ENCODE data around the gene RALGDS.

GRCh38 chr9:133066181-133066983 lies 54.7 kb downstream of the RALGDS start:
- TF ChIP-seq CTCF (optimal IDR thresholded peaks at IDR 0.05 in 1 of 3, IDR thresholded peaks at IDR 0.05 in 1 of 3, conservative IDR thresholded peaks at IDR 0.05 in 1 of 3; ENCODE audit: extremely low read depth in 1 of 3, insufficient read depth in 2 of 3, low read length in 3 of 3) (no peak), EZH2 (IDR thresholded peaks at IDR 0.05; ENCODE audit: low read length) (no peak)
